Suprapubic skin (tissue), 4 donors: ENCODE results near the gene CHAT.

ENCODE experiments used
- EP300 ChIP-seq: sonication (generic); formaldehyde crosslinking; IDR thresholded peaks from one replicate; pipeline ENCODE4 v1.6.1; 2017; ENCODE audit warnings: antibody characterized with exemption
- POLR2AphosphoS5 ChIP-seq, 3 donors: sonication (generic); formaldehyde crosslinking; IDR thresholded peaks; one replicate each; pipeline ENCODE4 v1.6.1; 2017; ENCODE audit warnings: antibody characterized with exemption in 3 of 3
- TF ChIP-seq, protein P1 (sequence below), 2 donors: fragments of 200-600 bp in 1 of 2; fragments of 450-650 bp in 1 of 2; sonication (generic) in 1 of 2; IDR thresholded peaks; one replicate each; pipeline ENCODE4 v1.5.1; 2016 to 2019; ENCODE audit warnings: antibody characterized with exemption in 2 of 2, mild to moderate bottlenecking in 1 of 2, moderate library complexity in 1 of 2

DNA sequence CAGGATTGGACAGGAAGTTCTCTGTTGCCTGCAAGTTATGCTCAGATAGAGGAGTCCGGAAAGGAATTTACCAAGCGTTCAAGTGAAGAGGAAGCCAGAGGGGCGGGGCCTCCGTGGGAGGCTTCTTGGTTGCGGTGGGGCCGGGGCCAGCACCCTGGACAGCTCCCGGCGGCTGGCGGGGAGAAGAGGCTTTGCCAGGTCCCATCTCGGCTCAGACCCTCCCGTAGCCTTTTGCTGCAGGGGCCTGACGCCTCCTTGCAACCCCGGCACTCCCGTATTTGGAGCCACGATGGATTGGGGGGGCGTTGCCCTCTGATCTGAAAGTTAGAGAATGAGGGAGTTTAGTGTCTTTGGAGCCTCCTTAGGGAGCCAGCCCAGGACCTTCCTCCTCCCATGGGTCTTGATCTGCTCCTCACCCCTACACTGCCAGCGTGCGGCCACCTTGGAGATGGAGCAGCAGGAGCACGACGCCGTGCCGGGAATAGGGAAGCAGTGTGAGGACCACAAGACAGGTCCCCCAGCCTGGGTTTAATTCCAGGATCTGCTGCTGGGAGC, 6.8 kb upstream of the CHAT start:
- TF ChIP-seq, protein P1, sequence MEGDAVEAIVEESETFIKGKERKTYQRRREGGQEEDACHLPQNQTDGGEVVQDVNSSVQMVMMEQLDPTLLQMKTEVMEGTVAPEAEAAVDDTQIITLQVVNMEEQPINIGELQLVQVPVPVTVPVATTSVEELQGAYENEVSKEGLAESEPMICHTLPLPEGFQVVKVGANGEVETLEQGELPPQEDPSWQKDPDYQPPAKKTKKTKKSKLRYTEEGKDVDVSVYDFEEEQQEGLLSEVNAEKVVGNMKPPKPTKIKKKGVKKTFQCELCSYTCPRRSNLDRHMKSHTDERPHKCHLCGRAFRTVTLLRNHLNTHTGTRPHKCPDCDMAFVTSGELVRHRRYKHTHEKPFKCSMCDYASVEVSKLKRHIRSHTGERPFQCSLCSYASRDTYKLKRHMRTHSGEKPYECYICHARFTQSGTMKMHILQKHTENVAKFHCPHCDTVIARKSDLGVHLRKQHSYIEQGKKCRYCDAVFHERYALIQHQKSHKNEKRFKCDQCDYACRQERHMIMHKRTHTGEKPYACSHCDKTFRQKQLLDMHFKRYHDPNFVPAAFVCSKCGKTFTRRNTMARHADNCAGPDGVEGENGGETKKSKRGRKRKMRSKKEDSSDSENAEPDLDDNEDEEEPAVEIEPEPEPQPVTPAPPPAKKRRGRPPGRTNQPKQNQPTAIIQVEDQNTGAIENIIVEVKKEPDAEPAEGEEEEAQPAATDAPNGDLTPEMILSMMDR (IDR thresholded peaks at IDR 0.05), result no peak
- TF ChIP-seq EP300 (no peak), POLR2AphosphoS5 (IDR thresholded peaks at IDR 0.05) (no peak)
